CD4-positive, alpha-beta T cell (primary cell): ENCODE data around the gene PNMT. TPM values are rescaled to one million over a fixed set of nuclear protein-coding genes. Genes with fewer than 3 reads are reported as not detected.
A peak's percentile ranks its signal among the peaks of the same experiment; 100 is the strongest.

Source experiments
- ATAC-seq: fragments of 200-7000 bp; cut with Tn5 transposase; one replicate; pipeline ENCODE4 v1.10.0; 2022; ENCODE audit warnings: mild to moderate bottlenecking; ENCODE audit not compliant: poor library complexity
- CTCF ChIA-PET: fragments of 350-600 bp; sonication (Branson Sonifier 250); formaldehyde crosslinking; loops from one replicate; lab custom pipeline; 2021; ENCODE audit warnings: antibody characterized with exemption, inconsistent platforms; lab: Charles Lee
- POLR2A ChIA-PET: fragments of 350-600 bp; sonication (Branson Sonifier 250); formaldehyde crosslinking; loops from one replicate; lab custom pipeline; 2021; ENCODE audit warnings: antibody characterized with exemption, inconsistent platforms; lab: Charles Lee
- DNase-seq, 14 experiments: peaks; one replicate each; pipeline ENCODE4 v3.0.0-alpha.2; 2013 to 2020; ENCODE audit warnings: mixed read lengths in 2 of 14
- H3K27ac ChIP-seq, 2 donors: one replicate each; pipeline versions ENCODE4 v1.5.1 to v1.7.0; 2013; ENCODE audit warnings: low read length in 2 of 2, low read depth in 1 of 2, mild to moderate bottlenecking in 1 of 2
- H3K27me3 ChIP-seq, 2 experiments: 1 replicate in 1 of 2; 2 replicates in 1 of 2; pipeline versions ENCODE4 v1.6.1 to v1.7.0; 2013; ENCODE audit warnings: low read length in 2 of 2, control low read depth in 1 of 2, mild to moderate bottlenecking in 1 of 2, moderate library complexity in 1 of 2; ENCODE audit not compliant: insufficient read depth in 2 of 2, control insufficient read depth in 1 of 2
- H3K36me3 ChIP-seq: one replicate; pipeline ENCODE4 v1.6.1; 2013; ENCODE audit warnings: low read length, control low read depth; ENCODE audit not compliant: insufficient read depth
- H3K4me1 ChIP-seq: one replicate; pipeline ENCODE4 v1.6.1; 2013; ENCODE audit warnings: low read length, control low read depth; ENCODE audit not compliant: insufficient read depth
- H3K4me3 ChIP-seq: one replicate; pipeline ENCODE4 v1.5.1; 2013; ENCODE audit warnings: mild to moderate bottlenecking, low read length, moderate library complexity
- H3K9me3 ChIP-seq, 2 experiments: 1 replicate in 1 of 2; 2 replicates in 1 of 2; pipeline versions ENCODE4 v1.6.1 to v1.7.0; 2013; ENCODE audit warnings: low read length in 2 of 2, mild to moderate bottlenecking in 2 of 2, control low read depth in 1 of 2, moderate library complexity in 1 of 2; ENCODE audit not compliant: control insufficient read depth in 1 of 2, insufficient read depth in 1 of 2
- H3K27ac Mint-ChIP-seq: one replicate; pipeline ENCODE4 v1.8.0; 2020; ENCODE audit warnings: mixed read lengths
- H3K27me3 Mint-ChIP-seq: one replicate; pipeline ENCODE4 v1.8.0; 2021; ENCODE audit warnings: mixed read lengths
- H3K36me3 Mint-ChIP-seq: one replicate; pipeline ENCODE4 v1.8.0; 2021; ENCODE audit warnings: low read depth, mixed read lengths
- H3K4me1 Mint-ChIP-seq: one replicate; pipeline ENCODE4 v1.8.0; 2021; ENCODE audit warnings: low read depth, mixed read lengths
- H3K4me3 Mint-ChIP-seq: one replicate; pipeline ENCODE4 v1.8.0; 2020; ENCODE audit warnings: mild to moderate bottlenecking, mixed read lengths
- H3K9me3 Mint-ChIP-seq: one replicate; pipeline ENCODE4 v1.8.0; 2020; ENCODE audit warnings: mixed read lengths
- intact Hi-C, 2 experiments: fragments of 100-400 bp; cut with DNase I in 1 of 2; cut with micrococcal nuclease in 1 of 2; formaldehyde crosslinking; loops; one replicate each; pipeline versions ENCODE4 v1.15.1 to v1.9.0; 2023 to 2025; cut with DNase I, micrococcal nuclease
- total RNA-seq, 174 experiments: library from RNA in 2 of 174; stranded (reverse) in 2 of 174; gene quantifications; one replicate each; pipeline ENCODE4 v1.2.3 and lab custom pipeline; 2021 to 2026
- TF ChIP-seq, protein P1 (sequence below): fragments of 200-600 bp; IDR thresholded peaks from one replicate; pipeline ENCODE4 v1.8.0; 2022; ENCODE audit warnings: antibody characterized with exemption, mild to moderate bottlenecking

Gene PNMT
- total RNA-seq, 2 experiments from 2014 or later: 0.47 TPM; not detected in 1

DNA sequence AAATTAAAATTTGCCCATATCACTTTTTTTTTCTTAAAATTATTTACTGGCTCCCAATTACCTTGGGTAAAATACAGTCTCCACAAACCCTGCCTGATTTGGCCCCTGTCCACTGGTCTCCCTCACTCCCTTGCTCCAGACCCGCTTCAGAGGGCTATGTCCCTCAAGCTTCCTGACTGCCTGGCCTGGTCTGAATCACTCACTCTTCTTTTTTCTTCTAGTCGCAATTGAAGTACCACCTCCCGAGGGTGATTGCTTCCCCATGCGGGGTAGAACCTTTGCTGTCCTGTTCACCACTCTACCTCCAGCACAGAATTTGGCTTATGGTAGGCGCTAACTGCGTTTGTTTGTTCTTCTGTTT lies 20.2 kb downstream of the PNMT start:
- Histone ChIP-seq H3K9me3 (no peaks in the 10 kb centered on the region), H3K36me3 (peaks cover 18% of the 10 kb centered on the region), H3K4me1 (peaks cover 19% of the 10 kb centered on the region), H3K27me3 (no peaks in the 10 kb centered on the region), H3K4me3 (peak overlapping the region; percentile 74), H3K27ac (peak overlapping the region; percentile 83)
- Mint-ChIP-seq H3K4me1 (peaks cover 31% of the 10 kb centered on the region), H3K27me3 (no peaks in the 10 kb centered on the region), H3K9me3 (no peaks in the 10 kb centered on the region), H3K36me3 (peaks cover 44% of the 10 kb centered on the region), H3K4me3 (peak overlapping the region; percentile 100), H3K27ac (peak overlapping the region; percentile 98)
- DNase-seq (no peak), ATAC-seq (no peak)
- ChIA-PET CTCF (interaction anchor here (0.5 to 2.5 kb wide), 9 partner anchors 9 to 86 kb away, joined by 3 to 10 read pairs (median 4); partner anchors contain the start of genes MIEN1, PNMT and TCAP), POLR2A (interaction anchor here (0.6 to 2.1 kb wide), 14 partner anchors 11 to 489 kb away, joined by 3 to 23 read pairs (median 4); partner anchors contain the start of genes MIEN1, PNMT and RPL19)
- TF ChIP-seq, protein P1, sequence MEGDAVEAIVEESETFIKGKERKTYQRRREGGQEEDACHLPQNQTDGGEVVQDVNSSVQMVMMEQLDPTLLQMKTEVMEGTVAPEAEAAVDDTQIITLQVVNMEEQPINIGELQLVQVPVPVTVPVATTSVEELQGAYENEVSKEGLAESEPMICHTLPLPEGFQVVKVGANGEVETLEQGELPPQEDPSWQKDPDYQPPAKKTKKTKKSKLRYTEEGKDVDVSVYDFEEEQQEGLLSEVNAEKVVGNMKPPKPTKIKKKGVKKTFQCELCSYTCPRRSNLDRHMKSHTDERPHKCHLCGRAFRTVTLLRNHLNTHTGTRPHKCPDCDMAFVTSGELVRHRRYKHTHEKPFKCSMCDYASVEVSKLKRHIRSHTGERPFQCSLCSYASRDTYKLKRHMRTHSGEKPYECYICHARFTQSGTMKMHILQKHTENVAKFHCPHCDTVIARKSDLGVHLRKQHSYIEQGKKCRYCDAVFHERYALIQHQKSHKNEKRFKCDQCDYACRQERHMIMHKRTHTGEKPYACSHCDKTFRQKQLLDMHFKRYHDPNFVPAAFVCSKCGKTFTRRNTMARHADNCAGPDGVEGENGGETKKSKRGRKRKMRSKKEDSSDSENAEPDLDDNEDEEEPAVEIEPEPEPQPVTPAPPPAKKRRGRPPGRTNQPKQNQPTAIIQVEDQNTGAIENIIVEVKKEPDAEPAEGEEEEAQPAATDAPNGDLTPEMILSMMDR: no peak
- intact Hi-C loops: loop anchor here in 1 of 2 experiments (1.0 to 5.0 kb wide), 2 partner anchors 42 to 51 kb away; partner anchors contain the start of genes MIEN1 and STARD3

DNA sequence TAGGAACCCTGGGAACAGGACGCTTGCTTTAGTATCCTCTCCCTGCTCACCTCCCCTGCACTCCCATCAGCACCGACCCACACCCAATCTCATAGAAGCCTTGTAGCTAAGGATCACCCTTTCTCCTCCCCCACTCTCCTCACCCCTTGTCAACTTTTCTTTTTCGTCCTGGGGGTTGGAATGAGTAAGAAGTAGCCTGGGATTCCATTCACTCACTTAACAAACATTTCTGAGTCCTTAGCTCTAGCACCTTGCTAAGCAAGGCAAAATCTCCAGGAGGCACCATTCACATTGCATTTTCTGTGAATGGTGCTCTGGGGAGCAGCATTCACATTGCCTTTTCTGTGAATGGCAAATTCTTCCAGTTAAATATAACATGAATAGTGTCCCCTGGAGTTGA lies 20.7 kb downstream of the PNMT start:
- TF ChIP-seq, protein P1: no peak
- peaks cover 19% of the 10 kb centered on the region for H3K4me1 ChIP-seq
- ATAC-seq: no peak
- DNase-seq: no peak
- intact Hi-C loops: loop anchor here in 1 of 2 experiments (1.0 to 5.0 kb wide), 2 partner anchors 41 to 52 kb away; partner anchors contain the start of genes MIEN1 and STARD3
- Mint-ChIP-seq H3K36me3 (peaks cover 41% of the 10 kb centered on the region), H3K9me3 (no peaks in the 10 kb centered on the region), H3K4me1 (peaks cover 31% of the 10 kb centered on the region), H3K4me3 (peak overlapping the region; percentile 100), H3K27me3 (no peaks in the 10 kb centered on the region), H3K27ac (peak overlapping the region; percentile 98)
- POLR2A ChIA-PET: interaction anchor here (0.7 to 2.1 kb wide), 3 partner anchors 34 to 266 kb away, joined by 3 to 19 read pairs (median 4); partner anchors contain the start of gene MIEN1
- H3K9me3 ChIP-seq: no peaks in the 10 kb centered on the region
- H3K27ac ChIP-seq: no peak overlapping the region
- CTCF ChIA-PET: interaction anchor here (0.5 to 2.5 kb wide), 5 partner anchors 9 to 85 kb away, joined by 4 to 10 read pairs (median 5); no protein-coding TSS in a partner anchor
- H3K27me3 ChIP-seq: no peaks in the 10 kb centered on the region
- peak overlapping the region; percentile 74 for H3K4me3 ChIP-seq
- H3K36me3 ChIP-seq: peaks cover 15% of the 10 kb centered on the region

DNA sequence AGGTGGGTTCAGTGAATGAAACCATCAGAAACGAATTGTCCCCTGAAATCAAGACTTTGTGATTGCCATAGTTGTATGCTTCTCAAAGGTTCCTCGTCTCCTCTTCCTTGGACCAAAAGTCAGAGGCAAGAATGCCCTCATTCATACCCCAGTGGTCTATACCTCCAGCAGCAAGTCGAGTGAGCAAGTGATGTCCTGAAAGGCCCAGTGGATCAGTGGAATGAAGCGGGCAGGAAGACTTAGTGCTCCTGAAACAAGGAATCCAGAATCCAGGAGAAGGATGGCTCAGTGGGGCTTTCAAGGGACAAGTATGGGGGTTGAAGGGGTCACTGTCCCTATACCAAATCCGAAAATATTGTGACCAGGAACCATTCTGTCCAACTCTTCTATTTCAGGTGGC lies 26.3 kb downstream of the PNMT start:
- ATAC-seq (no peak), DNase-seq (no peak)
- Mint-ChIP-seq H3K27ac (no peak overlapping the region), H3K36me3 (peaks cover 7% of the 10 kb centered on the region), H3K9me3 (no peaks in the 10 kb centered on the region), H3K4me3 (no peak overlapping the region), H3K27me3 (peaks cover 16% of the 10 kb centered on the region), H3K4me1 (peaks cover 3% of the 10 kb centered on the region)
- Histone ChIP-seq H3K27ac (no peak overlapping the region), H3K4me3 (no peak overlapping the region), H3K9me3 (no peaks in the 10 kb centered on the region), H3K4me1 (no peaks in the 10 kb centered on the region), H3K36me3 (peaks cover 2% of the 10 kb centered on the region), H3K27me3 (peaks cover 8 to 10% of the 10 kb centered on the region in 2 experiments)
- POLR2A ChIA-PET: no interaction called here
- CTCF ChIA-PET: interaction anchor here (1.5 kb wide), 1 partner anchor 73 kb away, joined by 4 read pairs; no protein-coding TSS in a partner anchor
- intact Hi-C loops: no loop called here
- TF ChIP-seq, protein P1: no peak
